Mesenchymal stem cell (in vitro differentiated cells and primary cell): ENCODE data around the gene NFE2L1.
A peak's percentile ranks its signal among the peaks of the same experiment; 100 is the strongest.

Source experiments
- DNase-seq: peaks from one replicate; pipeline ENCODE4 v3.0.0-alpha.2; 2013
- H2AFZ ChIP-seq: one replicate; pipeline ENCODE4 v1.6.1; 2013; ENCODE audit warnings: low read depth, mild to moderate bottlenecking, control low read depth, inconsistent platforms, low read length, moderate library complexity
- H2AK5ac ChIP-seq: 2 replicates; pipeline ENCODE4 v1.6.1; 2013; ENCODE audit warnings: low read length, moderate library complexity, mild to moderate bottlenecking, inconsistent platforms; ENCODE audit not compliant: severe bottlenecking
- H2BK120ac ChIP-seq: one replicate; pipeline ENCODE4 v1.6.1; 2013; ENCODE audit warnings: low read depth, mild to moderate bottlenecking, inconsistent platforms, low read length, moderate library complexity
- H2BK12ac ChIP-seq, 2 experiments: one replicate each; pipeline ENCODE4 v1.6.1; 2013; ENCODE audit warnings: inconsistent platforms in 2 of 2, low read length in 2 of 2, mild to moderate bottlenecking in 2 of 2, moderate library complexity in 2 of 2, control low read depth in 1 of 2
- H2BK15ac ChIP-seq: one replicate; pipeline ENCODE4 v1.6.1; 2013; ENCODE audit warnings: mild to moderate bottlenecking, low read depth, inconsistent platforms; ENCODE audit not compliant: poor library complexity, severe bottlenecking
- H2BK5ac ChIP-seq: 2 replicates; pipeline ENCODE4 v1.6.1; 2013; ENCODE audit warnings: low read depth, mild to moderate bottlenecking, low read length, control low read depth, inconsistent platforms; ENCODE audit not compliant: poor library complexity, severe bottlenecking
- H3K14ac ChIP-seq, 2 experiments: one replicate each; pipeline ENCODE4 v1.6.1; 2013; ENCODE audit warnings: inconsistent platforms in 2 of 2, low read length in 2 of 2, control low read depth in 1 of 2, mild to moderate bottlenecking in 1 of 2, moderate library complexity in 1 of 2
- H3K18ac ChIP-seq, 2 experiments: one replicate each; pipeline ENCODE4 v1.6.1; 2013; ENCODE audit warnings: inconsistent platforms in 2 of 2, low read length in 2 of 2, control low read depth in 1 of 2, low read depth in 1 of 2, mild to moderate bottlenecking in 1 of 2
- H3K23ac ChIP-seq, 2 experiments: one replicate each; pipeline ENCODE4 v1.6.1; 2013; ENCODE audit warnings: inconsistent platforms in 2 of 2, low read length in 2 of 2, mild to moderate bottlenecking in 2 of 2, moderate library complexity in 2 of 2, control low read depth in 1 of 2
- H3K27ac ChIP-seq: 2 replicates; pipeline ENCODE4 v1.5.1; 2013; ENCODE audit warnings: mild to moderate bottlenecking, moderate library complexity, low read length, control low read depth, inconsistent platforms; ENCODE audit not compliant: poor library complexity, severe bottlenecking
- H3K27me3 ChIP-seq, 2 experiments: 2 replicates each; pipeline versions ENCODE4 v1.6.1 to v1.7.0; 2013; ENCODE audit warnings: low read length in 2 of 2, mild to moderate bottlenecking in 2 of 2, moderate library complexity in 2 of 2, control low read depth in 1 of 2, inconsistent platforms in 1 of 2; ENCODE audit not compliant: control insufficient read depth in 1 of 2, insufficient read depth in 1 of 2
- H3K36me3 ChIP-seq, 2 experiments: 2 replicates each; pipeline versions ENCODE4 v1.6.1 to v1.7.0; 2013; ENCODE audit warnings: low read length in 2 of 2, control low read depth in 1 of 2, inconsistent platforms in 1 of 2, low read depth in 1 of 2, mild to moderate bottlenecking in 1 of 2; ENCODE audit not compliant: insufficient read depth in 2 of 2, control insufficient read depth in 1 of 2
- H3K4ac ChIP-seq, 2 experiments: one replicate each; pipeline ENCODE4 v1.6.1; 2013; ENCODE audit warnings: inconsistent platforms in 2 of 2, low read length in 2 of 2, mild to moderate bottlenecking in 2 of 2, moderate library complexity in 2 of 2, control low read depth in 1 of 2, low read depth in 1 of 2
- H3K4me1 ChIP-seq: 2 replicates; pipeline ENCODE4 v1.6.1; 2013; ENCODE audit warnings: low read depth, low read length, control low read depth; ENCODE audit not compliant: control insufficient read depth, insufficient read depth
- H3K4me2 ChIP-seq: 2 replicates; pipeline ENCODE4 v1.6.1; 2013; ENCODE audit warnings: low read length, mild to moderate bottlenecking, inconsistent platforms; ENCODE audit not compliant: poor library complexity, severe bottlenecking
- H3K4me3 ChIP-seq, 2 experiments: 2 replicates each; pipeline versions ENCODE4 v1.5.1 to v1.7.0; 2013; ENCODE audit warnings: low read length in 2 of 2, mild to moderate bottlenecking in 2 of 2, control low read depth in 1 of 2, low read depth in 1 of 2; ENCODE audit not compliant: insufficient read depth in 1 of 2
- H3K79me1 ChIP-seq: replicated peaks from 2 replicates; pipeline ENCODE4 v1.6.1; 2013; ENCODE audit warnings: mild to moderate bottlenecking, control low read depth, low read length, inconsistent platforms; ENCODE audit not compliant: poor library complexity, severe bottlenecking
- H3K9ac ChIP-seq: 2 replicates; pipeline ENCODE4 v1.7.0; 2013; ENCODE audit warnings: mild to moderate bottlenecking, low read length, moderate library complexity
- H3K9me3 ChIP-seq: 2 replicates; pipeline ENCODE4 v1.7.0; 2013; ENCODE audit warnings: mild to moderate bottlenecking, low read length; ENCODE audit not compliant: control insufficient read depth
- H4K8ac ChIP-seq: one replicate; pipeline ENCODE4 v1.6.1; 2013; ENCODE audit warnings: inconsistent platforms, mild to moderate bottlenecking, low read length, moderate library complexity
- H4K91ac ChIP-seq: one replicate; pipeline ENCODE4 v1.6.1; 2013; ENCODE audit warnings: mild to moderate bottlenecking, low read length, inconsistent platforms
- WGBS: methylation state at CpG from one replicate; pipeline ENCODE4 v1.1.7; 2013; ENCODE audit warnings: mixed read lengths; 5-methylcytosine and 5-hydroxymethylcytosine counted together

NFE2L1 gene

DNA sequence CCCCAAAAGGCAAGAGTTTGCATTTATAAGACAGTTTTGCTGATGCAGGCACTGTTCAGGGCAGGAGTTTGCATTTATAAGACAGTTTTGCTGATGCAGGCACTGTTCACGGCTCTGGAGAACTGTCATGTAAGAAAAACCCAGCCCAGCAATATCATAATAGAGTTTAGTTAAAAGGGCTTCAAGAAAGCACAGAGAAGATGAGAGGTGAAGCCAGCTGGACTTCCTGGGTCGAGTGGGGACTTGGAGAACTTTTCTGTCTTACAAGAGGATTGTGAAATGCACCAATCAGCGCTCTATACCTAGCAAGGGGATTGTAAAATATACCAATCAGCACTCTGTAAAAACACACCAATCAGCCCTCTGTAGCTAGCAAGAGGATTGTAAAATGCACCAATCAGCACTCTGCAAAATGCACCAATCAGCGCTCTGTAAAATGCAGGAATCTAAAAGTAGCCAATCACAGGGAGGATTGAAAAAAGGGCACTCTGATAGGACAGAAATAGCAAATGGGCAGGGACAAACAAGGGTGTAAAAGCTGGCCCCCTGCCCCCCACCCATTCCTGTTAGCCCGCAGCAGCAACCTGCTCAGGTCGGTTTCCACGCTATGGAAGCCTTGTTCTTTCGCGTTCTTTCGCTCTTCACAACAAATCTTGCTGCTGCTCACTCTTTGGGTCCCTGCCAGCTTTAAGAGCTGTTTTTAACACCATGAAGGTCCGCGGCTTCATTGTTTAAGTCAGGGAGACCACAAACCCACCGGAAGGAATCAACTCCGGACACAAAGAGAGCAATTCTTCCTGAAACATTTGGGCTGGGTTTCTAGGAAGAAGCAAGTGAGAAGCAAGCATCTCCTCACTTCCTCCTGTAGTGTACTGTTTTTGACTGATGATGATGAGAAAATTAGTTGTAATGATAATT, 54.9 kb downstream of the NFE2L1 start:
- Histone ChIP-seq H3K18ac (no peak overlapping the region), H3K27ac (no peak overlapping the region), H3K14ac (no peak overlapping the region)

DNA sequence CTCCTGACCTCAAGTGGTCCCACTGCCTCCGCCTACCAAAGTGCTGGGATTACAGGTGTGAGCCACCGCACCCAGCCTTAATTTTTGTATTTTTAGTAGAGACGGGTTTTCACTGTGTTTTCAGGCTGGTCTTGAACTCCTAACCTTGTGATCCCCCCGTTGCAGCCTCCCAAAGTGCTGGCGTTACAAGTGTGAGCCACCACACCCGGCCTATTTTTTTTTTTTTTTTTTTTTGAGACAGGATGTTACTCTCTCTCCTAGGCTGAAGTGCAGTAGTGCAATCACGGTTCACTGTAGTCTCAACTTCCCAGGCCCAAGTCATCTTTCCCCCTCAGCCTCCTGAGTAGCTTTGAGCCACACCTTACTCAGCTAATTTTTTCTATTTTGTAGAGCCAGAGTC, 56.3 kb downstream of the NFE2L1 start:
- H2BK120ac ChIP-seq, result no peak overlapping the region
- no peak overlapping the region for H3K23ac ChIP-seq
- H2AFZ ChIP-seq, result no peak overlapping the region
- no peak overlapping the region for H4K91ac ChIP-seq
- H2BK12ac ChIP-seq, result no peak overlapping the region
- H3K4me3 ChIP-seq, result no peak overlapping the region
- no peaks in the 10 kb centered on the region for H3K79me1 ChIP-seq
- H3K4ac ChIP-seq, result no peak overlapping the region
- H3K4me1 ChIP-seq, result peaks cover 8% of the 10 kb centered on the region
- no peak overlapping the region for H2BK15ac ChIP-seq
- H3K18ac ChIP-seq, result no peak overlapping the region
- H4K8ac ChIP-seq, result no peak overlapping the region
- H3K27me3 ChIP-seq, result no peaks in the 10 kb centered on the region
- no peak overlapping the region for H2AK5ac ChIP-seq
- no peak overlapping the region for H3K9ac ChIP-seq
- no peak overlapping the region for H3K14ac ChIP-seq
- 91% methylated on average over 7 of the region's 7 CpGs for WGBS
- no peak overlapping the region for H3K27ac ChIP-seq
- no peaks in the 10 kb centered on the region for H3K36me3 ChIP-seq
- H3K9me3 ChIP-seq, result no peaks in the 10 kb centered on the region
- H2BK5ac ChIP-seq, result no peak overlapping the region
- DNase-seq, result no peak
- no peak overlapping the region for H3K4me2 ChIP-seq

More for the DNA sequence above, 54.9 kb downstream of the NFE2L1 start:
- H3K79me1 ChIP-seq, result no peaks in the 10 kb centered on the region
- no peaks in the 10 kb centered on the region for H3K27me3 ChIP-seq
- H3K36me3 ChIP-seq, result no peaks in the 10 kb centered on the region
- no peak overlapping the region for H2BK120ac ChIP-seq
- H4K8ac ChIP-seq, result no peak overlapping the region
- H4K91ac ChIP-seq, result no peak overlapping the region
- no peak overlapping the region for H3K9ac ChIP-seq
- H2BK15ac ChIP-seq, result no peak overlapping the region
- H2AFZ ChIP-seq, result no peak overlapping the region
- no peak overlapping the region for H2AK5ac ChIP-seq
- no peak overlapping the region for H2BK5ac ChIP-seq
- no peak overlapping the region for H3K23ac ChIP-seq
- H3K4me1 ChIP-seq, result peaks cover 8% of the 10 kb centered on the region
- H3K9me3 ChIP-seq, result no peaks in the 10 kb centered on the region
- H3K4ac ChIP-seq, result no peak overlapping the region
- DNase-seq, result no peak
- no peak overlapping the region for H2BK12ac ChIP-seq
- no peak overlapping the region for H3K4me3 ChIP-seq
- 94% methylated on average over 12 of the region's 14 CpGs for WGBS
- H3K4me2 ChIP-seq, result no peak overlapping the region

DNA sequence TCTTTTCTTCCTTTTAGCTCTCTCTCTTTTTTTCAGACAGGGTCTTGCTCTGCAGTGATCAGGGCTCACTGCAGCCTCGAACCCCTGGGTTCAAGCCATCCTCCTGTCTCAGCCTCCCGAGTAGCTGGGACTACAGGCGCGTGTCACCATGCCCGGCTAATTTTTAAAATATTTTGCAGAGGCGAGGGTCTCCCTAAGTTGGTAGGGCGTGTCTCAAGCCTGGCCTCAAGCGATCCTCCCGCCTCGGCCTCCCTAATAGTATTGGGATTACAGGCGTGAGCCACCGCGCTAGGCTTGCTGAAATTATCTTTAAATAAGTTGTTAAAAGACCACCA, 58.6 kb downstream of the NFE2L1 start:
- H3K23ac ChIP-seq, result no peak overlapping the region
- H3K18ac ChIP-seq, result no peak overlapping the region
- H3K27me3 ChIP-seq, result no peaks in the 10 kb centered on the region
- H2BK120ac ChIP-seq, result no peak overlapping the region
- H3K79me1 ChIP-seq, result no peaks in the 10 kb centered on the region
- DNase-seq, result no peak
- no peak overlapping the region for H2BK12ac ChIP-seq
- H3K9ac ChIP-seq, result peak overlapping the region; percentile 94
- no peak overlapping the region for H3K4ac ChIP-seq
- peak overlapping the region; percentile 70 for H3K4me2 ChIP-seq
- peaks cover 4% of the 10 kb centered on the region for H3K4me1 ChIP-seq
- no peak overlapping the region for H3K14ac ChIP-seq
- H3K9me3 ChIP-seq, result no peaks in the 10 kb centered on the region
- H4K8ac ChIP-seq, result peak overlapping the region; percentile 19
- no peak overlapping the region for H2BK15ac ChIP-seq
- peak overlapping the region; percentile 88 for H3K27ac ChIP-seq
- no peak overlapping the region for H2BK5ac ChIP-seq
- WGBS, result 76% methylated on average over 13 of the region's 13 CpGs
- no peaks in the 10 kb centered on the region for H3K36me3 ChIP-seq
- H3K4me3 ChIP-seq, result peak overlapping the region; percentile 87 to 91
- no peak overlapping the region for H2AK5ac ChIP-seq
- peak overlapping the region; percentile 46 for H2AFZ ChIP-seq
- no peak overlapping the region for H4K91ac ChIP-seq

DNA sequence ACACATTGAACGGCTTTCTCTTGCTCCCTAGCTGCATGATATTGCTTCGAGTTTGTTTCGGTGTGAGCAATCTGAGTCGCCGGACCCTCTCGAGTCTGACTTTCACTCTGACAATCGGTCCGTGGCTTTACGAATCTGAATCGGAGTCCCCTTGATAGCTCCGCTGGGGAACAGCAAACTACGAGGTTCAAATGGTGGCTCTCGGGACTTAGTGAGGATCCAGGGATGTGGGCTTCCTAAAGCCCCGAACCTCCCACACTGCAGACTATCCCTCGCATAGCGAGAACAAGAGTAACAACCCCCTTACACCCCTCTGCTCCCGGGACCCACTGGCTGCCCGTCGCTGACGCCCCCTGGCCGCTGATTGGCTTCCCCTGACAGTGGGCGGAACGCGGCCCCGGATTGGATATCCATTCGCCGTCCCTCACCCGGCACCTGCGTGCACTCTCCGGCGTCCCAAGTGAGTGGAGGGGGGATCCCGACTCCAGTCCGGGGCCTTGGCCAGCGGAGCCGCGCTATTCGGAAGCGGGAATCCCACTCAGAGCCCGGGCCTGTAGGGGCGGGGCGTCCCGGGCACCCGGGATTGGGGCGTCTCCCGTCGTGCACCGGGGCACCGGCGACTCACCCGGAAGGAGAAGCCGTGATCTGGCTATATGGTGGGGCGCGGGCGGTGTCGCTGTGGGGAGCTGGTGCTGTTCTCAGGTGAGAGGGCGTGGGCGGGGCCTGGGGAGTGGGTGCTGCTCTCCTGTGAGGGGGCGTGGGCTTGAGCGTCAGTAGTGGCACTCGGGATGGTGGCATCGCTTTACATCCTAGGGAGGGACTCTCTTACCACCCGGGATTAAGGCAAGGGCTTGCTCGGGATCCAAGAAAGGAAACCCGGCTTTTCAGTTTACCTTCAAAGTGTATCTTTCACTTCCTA, 59.2 kb downstream of the NFE2L1 start, which contains the start of gene SNX11:
TSS of gene SNX11 (plus strand) at position 630 of the 919 bp plus-strand sequence. CDS start 4,278 bp downstream, outside the sequence.
- Histone ChIP-seq H2BK15ac (peak within 1 kb of the TSS; percentile 98), H3K27ac (peak within 1 kb of the TSS; percentile 88), H3K23ac (peak within 1 kb of the TSS in 1 of 2 experiments; percentile 68), H3K4ac (peak within 1 kb of the TSS; percentile 58 to 71), H3K4me3 (peak within 1 kb of the TSS; percentile 87 to 91), H4K91ac (peak within 1 kb of the TSS; percentile 72), H4K8ac (peak within 1 kb of the TSS; percentile 84), H2BK120ac (peak within 1 kb of the TSS; percentile 75), H2BK5ac (peak within 1 kb of the TSS; percentile 36), H2AK5ac (no peak within 1 kb of the TSS), H3K9me3 (no peaks in the 10 kb centered on the region), H3K18ac (peak within 1 kb of the TSS; percentile 75 to 89), H3K4me1 (peaks cover 4% of the 10 kb centered on the region), H3K36me3 (no peaks in the 10 kb centered on the region), H3K79me1 (peaks cover 4% of the 10 kb centered on the region), H2AFZ (peak within 1 kb of the TSS; percentile 88), H3K4me2 (peak within 1 kb of the TSS; percentile 75), H2BK12ac (no peak within 1 kb of the TSS), H3K14ac (peak within 1 kb of the TSS in 1 of 2 experiments; percentile 91), H3K27me3 (no peaks in the 10 kb centered on the region), H3K9ac (peak within 1 kb of the TSS; percentile 94)
- WGBS, result 1% methylated on average over 57 of the region's 64 CpGs
- DNase-seq, result peak; percentile 93
